ENCODE results near the gene PLEKHF1. TPM values are rescaled to one million over a fixed set of nuclear protein-coding genes. Genes with fewer than 3 reads are reported as not detected.
"Not testable (repeated sequence)": the region's sequence is repeated elsewhere in the genome, so short reads cannot be mapped to it uniquely, and the experiment has no call there.

Gene PLEKHF1
- total and polyA plus RNA-seq, 2 donors = 17.8 to 35.4 TPM

GRCh38 chr19:29622166-29623070 is 42.8 kb upstream of the PLEKHF1 start:
- Histone ChIP-seq H3K27me3 (ENCODE audit: control insufficient read depth in 2 of 2, insufficient read depth in 1 of 2, low read length in 1 of 2) (no peaks in the 10 kb centered on the region), H3K27ac (ENCODE audit: low read depth in 1 of 2, low read length in 1 of 2) (no peak overlapping the region), H3K9me3 (ENCODE audit: control insufficient read depth in 2 of 2, insufficient read depth in 1 of 2, low read length in 1 of 2) (no peaks in the 10 kb centered on the region), H3K4me3 (ENCODE audit: low read length in 2 of 2) (no peak overlapping the region), H3K4me1 (ENCODE audit: control insufficient read depth in 2 of 2, insufficient read depth in 2 of 2, low read length in 2 of 2) (peaks cover 9 to 18% of the 10 kb centered on the region in 2 donors), H3K36me3 (ENCODE audit: control insufficient read depth in 2 of 2, insufficient read depth in 2 of 2, low read length in 1 of 2) (no peaks in the 10 kb centered on the region)
- peak in 1 of 9 donors; percentile 54 for DNase-seq (ENCODE audit: low read depth in 6 of 9, low spot score in 9 of 9)
- 52% methylated on average over 23 of the region's 23 CpGs for WGBS

GRCh38 chr19:29623726-29624488 is 41.4 kb upstream of the PLEKHF1 start:
- Histone ChIP-seq H3K4me3 (ENCODE audit: low read length in 2 of 2) (no peak overlapping the region), H3K27me3 (ENCODE audit: control insufficient read depth in 2 of 2, insufficient read depth in 1 of 2, low read length in 1 of 2) (no peaks in the 10 kb centered on the region), H3K9me3 (ENCODE audit: control insufficient read depth in 2 of 2, insufficient read depth in 1 of 2, low read length in 1 of 2) (no peaks in the 10 kb centered on the region), H3K27ac (ENCODE audit: low read depth in 1 of 2, low read length in 1 of 2) (no peak overlapping the region), H3K36me3 (ENCODE audit: control insufficient read depth in 2 of 2, insufficient read depth in 2 of 2, low read length in 1 of 2) (no peaks in the 10 kb centered on the region), H3K4me1 (ENCODE audit: control insufficient read depth in 2 of 2, insufficient read depth in 2 of 2, low read length in 2 of 2) (peaks cover 9 to 18% of the 10 kb centered on the region in 2 donors)
- 91% methylated on average over 18 of the region's 18 CpGs for WGBS
- DNase-seq (ENCODE audit: low read depth in 6 of 9, low spot score in 9 of 9) = no peak

GRCh38 chr19:29624489-29625185 is 40.6 kb upstream of the PLEKHF1 start:
- Histone ChIP-seq H3K27me3 (ENCODE audit: control insufficient read depth in 2 of 2, insufficient read depth in 1 of 2, low read length in 1 of 2) (no peaks in the 10 kb centered on the region), H3K4me3 (ENCODE audit: low read length in 2 of 2) (no peak overlapping the region), H3K27ac (ENCODE audit: low read depth in 1 of 2, low read length in 1 of 2) (no peak overlapping the region), H3K9me3 (ENCODE audit: control insufficient read depth in 2 of 2, insufficient read depth in 1 of 2, low read length in 1 of 2) (no peaks in the 10 kb centered on the region), H3K36me3 (ENCODE audit: control insufficient read depth in 2 of 2, insufficient read depth in 2 of 2, low read length in 1 of 2) (no peaks in the 10 kb centered on the region), H3K4me1 (ENCODE audit: control insufficient read depth in 2 of 2, insufficient read depth in 2 of 2, low read length in 2 of 2) (peaks cover 9 to 18% of the 10 kb centered on the region in 2 donors)
- WGBS = 94% methylated on average over 6 of the region's 6 CpGs
- DNase-seq (ENCODE audit: low read depth in 6 of 9, low spot score in 9 of 9) = no peak

GRCh38 chr19:29625186-29625651 is 40.0 kb upstream of the PLEKHF1 start:
- H3K4me1 ChIP-seq (ENCODE audit: control insufficient read depth in 2 of 2, insufficient read depth in 2 of 2, low read length in 2 of 2) = peaks cover 9 to 18% of the 10 kb centered on the region in 2 donors
- DNase-seq (ENCODE audit: low read depth in 6 of 9, low spot score in 9 of 9) = no peak
- H3K9me3 ChIP-seq (ENCODE audit: control insufficient read depth in 2 of 2, insufficient read depth in 1 of 2, low read length in 1 of 2) = no peaks in the 10 kb centered on the region
- WGBS = 93% methylated on average over 9 of the region's 9 CpGs
- no peaks in the 10 kb centered on the region for H3K27me3 ChIP-seq (ENCODE audit: control insufficient read depth in 2 of 2, insufficient read depth in 1 of 2, low read length in 1 of 2)
- no peaks in the 10 kb centered on the region for H3K36me3 ChIP-seq (ENCODE audit: control insufficient read depth in 2 of 2, insufficient read depth in 2 of 2, low read length in 1 of 2)
- H3K27ac ChIP-seq (ENCODE audit: low read depth in 1 of 2, low read length in 1 of 2) = no peak overlapping the region
- H3K4me3 ChIP-seq (ENCODE audit: low read length in 2 of 2) = no peak overlapping the region

GRCh38 chr19:29626386-29626785 is 38.9 kb upstream of the PLEKHF1 start:
- Histone ChIP-seq H3K9me3 (ENCODE audit: control insufficient read depth in 2 of 2, insufficient read depth in 1 of 2, low read length in 1 of 2) (no peaks in the 10 kb centered on the region), H3K36me3 (ENCODE audit: control insufficient read depth in 2 of 2, insufficient read depth in 2 of 2, low read length in 1 of 2) (no peaks in the 10 kb centered on the region), H3K4me1 (ENCODE audit: control insufficient read depth in 2 of 2, insufficient read depth in 2 of 2, low read length in 2 of 2) (peaks cover 5 to 8% of the 10 kb centered on the region in 2 donors), H3K4me3 (ENCODE audit: low read length in 2 of 2) (no peak overlapping the region), H3K27ac (ENCODE audit: low read depth in 1 of 2, low read length in 1 of 2) (no peak overlapping the region), H3K27me3 (ENCODE audit: control insufficient read depth in 2 of 2, insufficient read depth in 1 of 2, low read length in 1 of 2) (no peaks in the 10 kb centered on the region)
- no peak for DNase-seq (ENCODE audit: low read depth in 6 of 9, low spot score in 9 of 9)
- 97% methylated on average over 7 of the region's 7 CpGs for WGBS

GRCh38 chr19:29626832-29627231 is 38.4 kb upstream of the PLEKHF1 start:
- not testable (repeated sequence) for H3K4me3 ChIP-seq (ENCODE audit: low read length in 2 of 2); H3K27me3 ChIP-seq (ENCODE audit: control insufficient read depth in 2 of 2, insufficient read depth in 1 of 2, low read length in 1 of 2); H3K36me3 ChIP-seq (ENCODE audit: control insufficient read depth in 2 of 2, insufficient read depth in 2 of 2, low read length in 1 of 2); DNase-seq (ENCODE audit: low read depth in 6 of 9, low spot score in 9 of 9); H3K27ac ChIP-seq (ENCODE audit: low read depth in 1 of 2, low read length in 1 of 2); H3K9me3 ChIP-seq (ENCODE audit: control insufficient read depth in 2 of 2, insufficient read depth in 1 of 2, low read length in 1 of 2); H3K4me1 ChIP-seq (ENCODE audit: control insufficient read depth in 2 of 2, insufficient read depth in 2 of 2, low read length in 2 of 2)
- 94% methylated on average over 9 of the region's 9 CpGs for WGBS

GRCh38 chr19:29628661-29629385 is 36.4 kb upstream of the PLEKHF1 start:
- H3K36me3 ChIP-seq (ENCODE audit: control insufficient read depth in 2 of 2, insufficient read depth in 2 of 2, low read length in 1 of 2) = no peaks in the 10 kb centered on the region
- H3K27me3 ChIP-seq (ENCODE audit: control insufficient read depth in 2 of 2, insufficient read depth in 1 of 2, low read length in 1 of 2) = no peaks in the 10 kb centered on the region
- 98% methylated on average over 16 of the region's 16 CpGs for WGBS
- no peak overlapping the region for H3K27ac ChIP-seq (ENCODE audit: low read depth in 1 of 2, low read length in 1 of 2)
- H3K9me3 ChIP-seq (ENCODE audit: control insufficient read depth in 2 of 2, insufficient read depth in 1 of 2, low read length in 1 of 2) = no peaks in the 10 kb centered on the region
- H3K4me1 ChIP-seq (ENCODE audit: control insufficient read depth in 2 of 2, insufficient read depth in 2 of 2, low read length in 2 of 2) = no peaks in the 10 kb centered on the region
- H3K4me3 ChIP-seq (ENCODE audit: low read length in 2 of 2) = no peak overlapping the region
- no peak for DNase-seq (ENCODE audit: low read depth in 6 of 9, low spot score in 9 of 9)

GRCh38 chr19:29629836-29630534 is 35.3 kb upstream of the PLEKHF1 start:
- over 99% methylated on average over 5 of the region's 5 CpGs for WGBS
- DNase-seq (ENCODE audit: low read depth in 6 of 9, low spot score in 9 of 9) = no peak

More at GRCh38 chr19:29629836-29630534, 35.3 kb upstream of the PLEKHF1 start:
- Histone ChIP-seq H3K27me3 (ENCODE audit: control insufficient read depth in 2 of 2, insufficient read depth in 1 of 2, low read length in 1 of 2) (no peaks in the 10 kb centered on the region), H3K27ac (ENCODE audit: low read depth in 1 of 2, low read length in 1 of 2) (no peak overlapping the region), H3K9me3 (ENCODE audit: control insufficient read depth in 2 of 2, insufficient read depth in 1 of 2, low read length in 1 of 2) (no peaks in the 10 kb centered on the region), H3K4me1 (ENCODE audit: control insufficient read depth in 2 of 2, insufficient read depth in 2 of 2, low read length in 2 of 2) (no peaks in the 10 kb centered on the region), H3K36me3 (ENCODE audit: control insufficient read depth in 2 of 2, insufficient read depth in 2 of 2, low read length in 1 of 2) (no peaks in the 10 kb centered on the region), H3K4me3 (ENCODE audit: low read length in 2 of 2) (no peak overlapping the region)

Data from thymus (tissue), 11 donors.